ENCODE results near the gene EIF4G1. TPM values are rescaled to one million over a fixed set of nuclear protein-coding genes. Genes with fewer than 3 reads are reported as not detected.

The EIF4G1 gene
- total and polyA plus RNA-seq, 12 donors: 231 to 600 (median 348) TPM

DNA sequence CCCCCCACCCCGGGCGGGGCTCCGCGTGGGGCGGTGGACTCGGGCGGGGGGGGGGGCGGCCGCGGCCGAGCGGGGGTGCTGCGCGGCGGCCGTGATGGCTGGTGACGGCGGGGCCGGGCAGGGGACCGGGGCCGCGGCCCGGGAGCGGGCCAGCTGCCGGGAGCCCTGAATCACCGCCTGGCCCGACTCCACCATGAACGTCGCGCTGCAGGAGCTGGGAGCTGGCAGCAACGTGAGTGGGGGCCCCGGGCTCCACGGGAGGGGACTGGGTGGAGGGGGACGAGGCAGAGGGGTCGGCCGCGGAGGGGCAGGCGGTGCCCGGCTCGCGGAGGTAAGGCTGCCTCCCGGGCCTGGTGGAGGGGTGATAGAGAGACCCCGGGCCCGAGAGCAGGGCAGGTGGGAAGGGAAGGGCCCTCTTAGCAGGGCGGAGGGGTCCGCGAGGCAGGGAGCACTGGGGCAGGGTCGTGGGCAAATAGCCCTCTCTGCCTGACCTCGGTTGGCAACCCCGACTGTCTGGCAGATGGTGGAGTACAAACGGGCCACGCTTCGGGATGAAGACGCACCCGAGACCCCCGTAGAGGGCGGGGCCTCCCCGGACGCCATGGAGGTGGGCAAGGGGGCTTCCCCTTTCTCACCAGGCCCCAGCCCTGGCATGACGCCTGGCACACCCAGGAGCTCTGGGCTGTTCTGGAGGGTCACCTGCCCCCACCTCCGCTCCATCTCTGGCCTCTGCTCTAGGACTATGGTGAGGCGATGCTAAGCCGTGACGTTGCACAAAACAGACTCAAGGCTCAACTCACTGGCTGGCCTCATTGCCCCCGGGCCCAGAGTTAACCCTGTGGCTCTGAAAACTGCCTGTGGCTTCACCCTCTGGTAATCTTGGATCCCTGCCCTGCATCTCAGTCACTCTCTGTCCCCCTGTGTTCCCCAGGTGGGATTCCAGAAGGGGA lies 38.2 kb upstream of the EIF4G1 start, which contains the start of gene ECE2:
ECE2 (plus strand) TSS at position 62 of the 950 bp plus-strand sequence; CDS start at position 194, 132 bp downstream.
- H3K27me3 ChIP-seq: peaks cover 6% of the 10 kb centered on the region
- intact Hi-C loops (cut with DNase I): no loop called here
- whole genome bisulfite sequencing, 4 donors: 13 to 17% methylated on average over 53 to 57 of the region's 65 CpGs; no CpG with 5 or more reads in 2 of the 4 donors
- no peak for TF ChIP-seq POLR2A (IDR thresholded peaks at IDR 0.05)
- TF ChIP-seq, protein P1, sequence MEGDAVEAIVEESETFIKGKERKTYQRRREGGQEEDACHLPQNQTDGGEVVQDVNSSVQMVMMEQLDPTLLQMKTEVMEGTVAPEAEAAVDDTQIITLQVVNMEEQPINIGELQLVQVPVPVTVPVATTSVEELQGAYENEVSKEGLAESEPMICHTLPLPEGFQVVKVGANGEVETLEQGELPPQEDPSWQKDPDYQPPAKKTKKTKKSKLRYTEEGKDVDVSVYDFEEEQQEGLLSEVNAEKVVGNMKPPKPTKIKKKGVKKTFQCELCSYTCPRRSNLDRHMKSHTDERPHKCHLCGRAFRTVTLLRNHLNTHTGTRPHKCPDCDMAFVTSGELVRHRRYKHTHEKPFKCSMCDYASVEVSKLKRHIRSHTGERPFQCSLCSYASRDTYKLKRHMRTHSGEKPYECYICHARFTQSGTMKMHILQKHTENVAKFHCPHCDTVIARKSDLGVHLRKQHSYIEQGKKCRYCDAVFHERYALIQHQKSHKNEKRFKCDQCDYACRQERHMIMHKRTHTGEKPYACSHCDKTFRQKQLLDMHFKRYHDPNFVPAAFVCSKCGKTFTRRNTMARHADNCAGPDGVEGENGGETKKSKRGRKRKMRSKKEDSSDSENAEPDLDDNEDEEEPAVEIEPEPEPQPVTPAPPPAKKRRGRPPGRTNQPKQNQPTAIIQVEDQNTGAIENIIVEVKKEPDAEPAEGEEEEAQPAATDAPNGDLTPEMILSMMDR (IDR thresholded peaks at IDR 0.05): no peak
- no peaks in the 10 kb centered on the region for H3K4me1 ChIP-seq (replicated peaks in 1 of 2)
- peak within 1 kb of the TSS in 1 of 5 donors; percentile 73 for H3K27ac ChIP-seq
- peak within 1 kb of the TSS in 1 of 4 donors; percentile 33 for H3K4me3 ChIP-seq
- no peaks in the 10 kb centered on the region for H3K36me3 ChIP-seq (replicated peaks in 1 of 2)
- DNase-seq: peak in 4 of 7 donors; percentile 46 to 70 (median 50)
- no peaks in the 10 kb centered on the region for H3K9me3 ChIP-seq (replicated peaks in 1 of 3)

DNA sequence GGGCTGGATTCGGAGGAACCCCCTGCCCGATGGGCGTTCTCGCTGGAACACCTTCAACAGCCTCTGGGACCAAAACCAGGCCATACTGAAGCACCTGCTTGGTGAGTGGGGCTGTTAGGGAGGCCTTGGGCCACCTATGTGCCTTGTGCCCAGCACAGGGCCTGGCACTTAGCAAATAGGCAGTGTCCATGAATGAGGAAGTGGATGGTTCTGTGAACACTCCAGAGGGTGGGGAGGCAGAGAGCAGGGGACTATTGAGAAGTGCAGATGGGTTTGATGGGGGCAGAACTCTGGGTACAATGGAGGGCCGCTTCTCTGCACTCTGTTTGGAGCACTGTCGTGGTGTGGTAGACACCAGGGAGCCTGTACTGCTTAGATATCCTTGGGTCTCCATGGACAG lies 37.0 kb upstream of the EIF4G1 start:
- intact Hi-C loops (cut with DNase I): no loop called here
- Histone ChIP-seq H3K36me3 (replicated peaks in 1 of 2) (no peaks in the 10 kb centered on the region), H3K27me3 (peaks cover 6% of the 10 kb centered on the region), H3K4me1 (replicated peaks in 1 of 2) (no peaks in the 10 kb centered on the region), H3K4me3 (no peak overlapping the region), H3K9me3 (replicated peaks in 1 of 3) (no peaks in the 10 kb centered on the region), H3K27ac (no peak overlapping the region)
- no peak for DNase-seq
- 88 to 97% (median 94%) methylated on average over 3 to 6 of the region's 6 CpGs for WGBS, 4 donors
- TF ChIP-seq, protein P1 (IDR thresholded peaks at IDR 0.05): no peak
- TF ChIP-seq POLR2A (IDR thresholded peaks at IDR 0.05): no peak

DNA sequence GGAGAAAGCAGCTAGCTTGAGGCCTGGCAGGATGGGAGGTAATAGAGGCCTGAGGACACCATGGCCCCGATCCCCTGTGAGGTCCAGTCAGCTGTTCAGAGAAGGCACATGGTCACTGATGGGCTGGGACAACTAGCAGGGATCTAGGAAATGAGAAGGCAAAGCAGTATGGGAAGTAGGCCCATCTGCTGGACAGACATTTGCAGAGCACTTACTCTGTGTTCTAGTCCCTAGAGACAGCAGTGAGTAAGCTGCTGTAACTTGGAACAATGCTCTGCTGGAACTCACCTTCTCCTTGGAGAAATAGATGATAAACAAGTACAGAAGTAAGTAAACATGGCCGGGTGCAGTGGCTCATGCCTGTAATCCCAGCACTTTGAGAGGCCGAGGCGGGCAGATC lies 31.5 kb upstream of the EIF4G1 start:
- intact Hi-C loops (cut with DNase I): loop anchor here in 1 of 2 donors (10.0 kb wide), 1 partner anchor 388 kb away; no protein-coding TSS in a partner anchor
- Histone ChIP-seq H3K27me3 (no peaks in the 10 kb centered on the region), H3K27ac (no peak overlapping the region), H3K4me1 (replicated peaks in 1 of 2) (no peaks in the 10 kb centered on the region), H3K9me3 (replicated peaks in 1 of 3) (no peaks in the 10 kb centered on the region), H3K36me3 (replicated peaks in 1 of 2) (no peaks in the 10 kb centered on the region), H3K4me3 (no peak overlapping the region)
- 89 to 95% (median 94%) methylated on average over 4 of the region's 4 CpGs for WGBS, 4 donors
- TF ChIP-seq, protein P1 (IDR thresholded peaks at IDR 0.05): no peak
- no peak for TF ChIP-seq POLR2A (IDR thresholded peaks at IDR 0.05)
- no peak for DNase-seq

DNA sequence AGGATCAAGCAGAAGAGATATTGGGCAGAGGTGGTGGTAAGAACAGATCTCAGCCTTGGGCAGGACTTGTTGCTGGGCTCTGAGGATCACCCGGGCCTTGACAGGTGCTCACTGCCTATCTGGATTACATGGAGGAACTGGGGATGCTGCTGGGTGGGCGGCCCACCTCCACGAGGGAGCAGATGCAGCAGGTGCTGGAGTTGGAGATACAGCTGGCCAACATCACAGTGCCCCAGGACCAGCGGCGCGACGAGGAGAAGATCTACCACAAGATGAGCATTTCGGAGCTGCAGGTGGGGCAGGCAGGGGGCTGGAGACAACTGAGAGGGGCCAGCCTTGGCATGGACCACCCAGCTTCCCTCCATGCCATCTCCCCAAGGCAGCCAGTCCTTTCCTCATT lies 30.7 kb upstream of the EIF4G1 start:
- intact Hi-C loops (cut with DNase I): loop anchor here in 1 of 2 donors (10.0 kb wide), 1 partner anchor 389 kb away; no protein-coding TSS in a partner anchor
- Histone ChIP-seq H3K4me1 (replicated peaks in 1 of 2) (no peaks in the 10 kb centered on the region), H3K27ac (no peak overlapping the region), H3K4me3 (no peak overlapping the region), H3K27me3 (no peaks in the 10 kb centered on the region), H3K9me3 (replicated peaks in 1 of 3) (no peaks in the 10 kb centered on the region), H3K36me3 (replicated peaks in 1 of 2) (no peaks in the 10 kb centered on the region)
- 84 to 90% (median 86%) methylated on average over 3 to 8 of the region's 8 CpGs for WGBS, 4 donors
- TF ChIP-seq POLR2A (IDR thresholded peaks at IDR 0.05): no peak
- TF ChIP-seq, protein P1 (IDR thresholded peaks at IDR 0.05): no peak
- DNase-seq: no peak
